Muscle layer of duodenum (tissue), 2 donors: Measurements from ENCODE around the gene ZFHX3.

Experiments used
- H3K27ac ChIP-seq: one replicate; pipeline ENCODE4 v1.7.0; 2013; ENCODE audit warnings: mild to moderate bottlenecking, low read length
- H3K27me3 ChIP-seq: one replicate; pipeline ENCODE4 v1.7.0; 2013; ENCODE audit warnings: low read depth, mild to moderate bottlenecking, control low read depth, low read length
- H3K36me3 ChIP-seq, 2 donors: one replicate each; pipeline ENCODE4 v1.7.0; 2013; ENCODE audit warnings: low read length in 2 of 2, control low read depth in 1 of 2, mild to moderate bottlenecking in 1 of 2; ENCODE audit not compliant: insufficient read depth in 2 of 2, control insufficient read depth in 1 of 2
- H3K4me1 ChIP-seq, 2 donors: one replicate each; pipeline ENCODE4 v1.7.0; 2013; ENCODE audit warnings: low read length in 2 of 2, mild to moderate bottlenecking in 2 of 2, control low read depth in 1 of 2, moderate library complexity in 1 of 2; ENCODE audit not compliant: insufficient read depth in 2 of 2, control insufficient read depth in 1 of 2
- H3K4me3 ChIP-seq, 2 donors: one replicate each; pipeline ENCODE4 v1.7.0; 2013; ENCODE audit warnings: low read length in 2 of 2, low read depth in 1 of 2, mild to moderate bottlenecking in 1 of 2
- H3K9me3 ChIP-seq, 2 donors: one replicate each; pipeline ENCODE4 v1.7.0; 2013; ENCODE audit warnings: low read length in 2 of 2, control low read depth in 1 of 2, mild to moderate bottlenecking in 1 of 2; ENCODE audit not compliant: control insufficient read depth in 1 of 2
- donor health status: healthy.

Gene ZFHX3

GRCh38 chr16:72972878-72973571 is 74.9 kb downstream of the ZFHX3 start:
- Histone ChIP-seq H3K36me3 (no peaks in the 10 kb centered on the region), H3K27ac (no peak overlapping the region), H3K27me3 (no peaks in the 10 kb centered on the region), H3K4me3 (no peak overlapping the region), H3K4me1 (no peaks in the 10 kb centered on the region), H3K9me3 (no peaks in the 10 kb centered on the region)

- no peaks in the 10 kb centered on the region for H3K27me3 ChIP-seq
- H3K4me3 ChIP-seq: no peak overlapping the region
- H3K4me1 ChIP-seq: no peaks in the 10 kb centered on the region
- H3K27ac ChIP-seq: no peak overlapping the region
- H3K36me3 ChIP-seq: no peaks in the 10 kb centered on the region
- H3K9me3 ChIP-seq: no peaks in the 10 kb centered on the region
Measured at GRCh38 chr16:72971370-72971769, 76.6 kb downstream of the ZFHX3 start.

- no peaks in the 10 kb centered on the region for H3K9me3 ChIP-seq
- H3K36me3 ChIP-seq: no peaks in the 10 kb centered on the region
- no peak overlapping the region for H3K4me3 ChIP-seq
- H3K4me1 ChIP-seq: no peaks in the 10 kb centered on the region
- no peak overlapping the region for H3K27ac ChIP-seq
- no peaks in the 10 kb centered on the region for H3K27me3 ChIP-seq
Measured at GRCh38 chr16:72970656-72971055, 77.3 kb downstream of the ZFHX3 start.

GRCh38 chr16:72969812-72970211 is 78.1 kb downstream of the ZFHX3 start:
- Histone ChIP-seq H3K27ac (no peak overlapping the region), H3K9me3 (no peaks in the 10 kb centered on the region), H3K27me3 (no peaks in the 10 kb centered on the region), H3K4me3 (no peak overlapping the region), H3K4me1 (no peaks in the 10 kb centered on the region), H3K36me3 (no peaks in the 10 kb centered on the region)

- Histone ChIP-seq H3K27ac (no peak overlapping the region), H3K9me3 (no peaks in the 10 kb centered on the region), H3K27me3 (no peaks in the 10 kb centered on the region), H3K4me3 (no peak overlapping the region), H3K4me1 (no peaks in the 10 kb centered on the region), H3K36me3 (no peaks in the 10 kb centered on the region)
Measured at GRCh38 chr16:72969146-72969545, 78.8 kb downstream of the ZFHX3 start.

- H3K4me1 ChIP-seq: no peaks in the 10 kb centered on the region
- H3K27me3 ChIP-seq: no peaks in the 10 kb centered on the region
- no peak overlapping the region for H3K4me3 ChIP-seq
- H3K9me3 ChIP-seq: no peaks in the 10 kb centered on the region
- no peak overlapping the region for H3K27ac ChIP-seq
- no peaks in the 10 kb centered on the region for H3K36me3 ChIP-seq
Measured at GRCh38 chr16:72967941-72968340, 80.0 kb downstream of the ZFHX3 start.

- H3K27ac ChIP-seq: no peak overlapping the region
- H3K4me1 ChIP-seq: peaks cover 0 to 3% of the 10 kb centered on the region in 2 donors
- H3K27me3 ChIP-seq: no peaks in the 10 kb centered on the region
- H3K4me3 ChIP-seq: no peak overlapping the region
- no peaks in the 10 kb centered on the region for H3K9me3 ChIP-seq
- peaks cover 0 to 14% of the 10 kb centered on the region in 2 donors for H3K36me3 ChIP-seq
Measured at GRCh38 chr16:72963533-72964315, 84.2 kb downstream of the ZFHX3 start.

GRCh38 chr16:72962347-72962746 is 85.6 kb downstream of the ZFHX3 start:
- no peaks in the 10 kb centered on the region for H3K9me3 ChIP-seq

GRCh38 chr16:72961863-72962262 is 86.1 kb downstream of the ZFHX3 start:
- no peak overlapping the region for H3K27ac ChIP-seq

More at GRCh38 chr16:72962347-72962746, 85.6 kb downstream of the ZFHX3 start:
- no peak overlapping the region for H3K27ac ChIP-seq
- peaks cover 0 to 23% of the 10 kb centered on the region in 2 donors for H3K36me3 ChIP-seq
- no peak overlapping the region for H3K4me3 ChIP-seq
- H3K27me3 ChIP-seq: no peaks in the 10 kb centered on the region
- H3K4me1 ChIP-seq: peaks cover 0 to 3% of the 10 kb centered on the region in 2 donors

GRCh38 chr16:72961115-72961832 is 86.7 kb downstream of the ZFHX3 start:
- Histone ChIP-seq H3K36me3 (peaks cover 0 to 23% of the 10 kb centered on the region in 2 donors), H3K27ac (no peak overlapping the region), H3K27me3 (no peaks in the 10 kb centered on the region), H3K4me1 (peaks cover 0 to 3% of the 10 kb centered on the region in 2 donors), H3K9me3 (no peaks in the 10 kb centered on the region), H3K4me3 (no peak overlapping the region)

More at GRCh38 chr16:72961863-72962262, 86.1 kb downstream of the ZFHX3 start:
- H3K36me3 ChIP-seq: peaks cover 0 to 23% of the 10 kb centered on the region in 2 donors
- peaks cover 0 to 3% of the 10 kb centered on the region in 2 donors for H3K4me1 ChIP-seq
- no peaks in the 10 kb centered on the region for H3K9me3 ChIP-seq
- H3K4me3 ChIP-seq: no peak overlapping the region
- no peaks in the 10 kb centered on the region for H3K27me3 ChIP-seq

- no peaks in the 10 kb centered on the region for H3K27me3 ChIP-seq
- peaks cover 0 to 3% of the 10 kb centered on the region in 2 donors for H3K4me1 ChIP-seq
- no peak overlapping the region for H3K27ac ChIP-seq
- H3K9me3 ChIP-seq: no peaks in the 10 kb centered on the region
- H3K4me3 ChIP-seq: no peak overlapping the region
- peaks cover 0 to 23% of the 10 kb centered on the region in 2 donors for H3K36me3 ChIP-seq
Measured at GRCh38 chr16:72960101-72960500, 87.8 kb downstream of the ZFHX3 start.
